Thoracic aorta (tissue), 2 donors: ENCODE results near the gene MAN2B2. TPM values are rescaled to one million over a fixed set of nuclear protein-coding genes. Genes with fewer than 3 reads are reported as not detected.

ENCODE experiments used
- ATAC-seq: fragments of 150-250 bp; one replicate; pipeline ENCODE4 v1.8.0; 2017; ENCODE audit warnings: low read depth; ENCODE audit not compliant: insufficient number of reproducible peaks, low FRiP score
- DNase-seq: peaks from one replicate; pipeline ENCODE4 v3.0.0-alpha.2; 2020; ENCODE audit warnings: low spot score
- H3K27ac ChIP-seq, 2 donors: fragments of 200-600 bp; sonication (generic); 1 replicate in 1 of 2; 2 replicates in 1 of 2; pipeline ENCODE4 v1.5.1; 2016; ENCODE audit warnings: mild to moderate bottlenecking in 2 of 2, moderate library complexity in 2 of 2
- H3K27me3 ChIP-seq: fragments of 200-600 bp; sonication (generic); replicated peaks from 2 replicates; pipeline ENCODE4 v1.6.0; 2016; ENCODE audit warnings: mild to moderate bottlenecking; ENCODE audit not compliant: insufficient read depth
- H3K36me3 ChIP-seq: fragments of 200-600 bp; sonication (generic); one replicate; pipeline ENCODE4 v1.5.1; 2016
- H3K4me1 ChIP-seq, 2 donors: fragments of 200-600 bp; sonication (generic); 1 replicate in 1 of 2; 2 replicates in 1 of 2; pipeline versions ENCODE4 v1.5.1 to v1.6.0; 2016; ENCODE audit warnings: low read depth in 2 of 2, mild to moderate bottlenecking in 1 of 2; ENCODE audit not compliant: control insufficient read depth in 1 of 2
- H3K4me3 ChIP-seq: fragments of 200-600 bp; sonication (generic); 2 replicates; pipeline ENCODE4 v1.5.1; 2016; ENCODE audit warnings: mild to moderate bottlenecking
- H3K9me3 ChIP-seq: fragments of 200-600 bp; sonication (generic); 2 replicates; pipeline ENCODE4 v1.5.1; 2016
- total RNA-seq, 2 donors: library from RNA; depleted of rRNA; stranded (reverse); fragments of >200 nt; gene quantifications; one replicate each; pipeline versions ENCODE4 v1.1.0 to v1.2.3, GENCODE V29; 2016
- TF ChIP-seq, protein P1 (sequence below): fragments of 200-600 bp; sonication (generic); IDR thresholded peaks from one replicate; pipeline ENCODE4 v1.5.1; 2019; ENCODE audit warnings: antibody characterized with exemption

Gene MAN2B2
- total RNA-seq, 2 donors from 2014 or later = 77.1 to 94.1 TPM

DNA sequence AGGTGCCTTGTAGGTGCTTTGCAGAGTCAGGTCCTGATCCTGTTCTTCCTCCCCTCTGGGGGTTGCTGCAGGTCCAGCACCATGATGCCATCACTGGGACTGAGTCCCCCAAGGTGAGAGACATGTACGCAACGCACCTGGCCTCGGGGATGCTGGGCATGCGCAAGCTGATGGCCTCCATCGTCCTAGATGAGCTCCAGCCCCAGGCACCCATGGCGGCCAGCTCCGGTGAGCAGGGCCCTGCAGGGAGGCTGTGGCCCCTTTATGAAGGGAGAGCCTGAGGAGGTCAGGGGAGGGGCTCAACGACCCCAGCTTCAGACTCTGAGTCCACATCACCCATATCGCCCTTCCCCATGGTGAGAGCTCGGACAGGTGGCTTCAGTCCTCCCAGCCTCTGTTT is 23.1 kb downstream of the MAN2B2 start:
- Histone ChIP-seq H3K9me3 (no peaks in the 10 kb centered on the region), H3K27ac (no peak overlapping the region), H3K36me3 (peaks cover 44% of the 10 kb centered on the region), H3K4me1 (no peaks in the 10 kb centered on the region), H3K27me3 (no peaks in the 10 kb centered on the region), H3K4me3 (no peak overlapping the region)
- DNase-seq (no peak), ATAC-seq (no peak)
- TF ChIP-seq, protein P1, sequence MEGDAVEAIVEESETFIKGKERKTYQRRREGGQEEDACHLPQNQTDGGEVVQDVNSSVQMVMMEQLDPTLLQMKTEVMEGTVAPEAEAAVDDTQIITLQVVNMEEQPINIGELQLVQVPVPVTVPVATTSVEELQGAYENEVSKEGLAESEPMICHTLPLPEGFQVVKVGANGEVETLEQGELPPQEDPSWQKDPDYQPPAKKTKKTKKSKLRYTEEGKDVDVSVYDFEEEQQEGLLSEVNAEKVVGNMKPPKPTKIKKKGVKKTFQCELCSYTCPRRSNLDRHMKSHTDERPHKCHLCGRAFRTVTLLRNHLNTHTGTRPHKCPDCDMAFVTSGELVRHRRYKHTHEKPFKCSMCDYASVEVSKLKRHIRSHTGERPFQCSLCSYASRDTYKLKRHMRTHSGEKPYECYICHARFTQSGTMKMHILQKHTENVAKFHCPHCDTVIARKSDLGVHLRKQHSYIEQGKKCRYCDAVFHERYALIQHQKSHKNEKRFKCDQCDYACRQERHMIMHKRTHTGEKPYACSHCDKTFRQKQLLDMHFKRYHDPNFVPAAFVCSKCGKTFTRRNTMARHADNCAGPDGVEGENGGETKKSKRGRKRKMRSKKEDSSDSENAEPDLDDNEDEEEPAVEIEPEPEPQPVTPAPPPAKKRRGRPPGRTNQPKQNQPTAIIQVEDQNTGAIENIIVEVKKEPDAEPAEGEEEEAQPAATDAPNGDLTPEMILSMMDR = no peak

DNA sequence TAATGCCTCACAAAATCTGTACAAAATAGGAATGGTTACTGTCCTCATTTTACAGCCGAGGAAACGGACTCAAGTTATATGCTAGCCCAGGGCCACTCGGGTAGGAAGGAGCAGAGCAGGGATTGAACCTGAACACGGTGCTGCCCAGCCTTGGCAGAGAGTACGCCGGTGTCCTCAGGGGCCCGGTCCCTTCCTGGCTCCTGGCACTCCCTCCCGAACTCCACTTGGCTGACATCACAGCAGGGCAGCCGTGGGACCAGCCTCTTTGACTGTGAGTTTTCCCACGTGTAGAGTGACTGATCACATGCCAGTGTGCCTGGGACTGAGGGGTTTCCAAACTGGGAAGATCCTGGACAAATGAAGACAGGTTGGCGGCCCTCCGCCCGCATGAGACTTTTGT is 23.7 kb downstream of the MAN2B2 start:
- H3K36me3 ChIP-seq = peaks cover 47% of the 10 kb centered on the region
- H3K4me3 ChIP-seq = no peak overlapping the region
- no peaks in the 10 kb centered on the region for H3K9me3 ChIP-seq
- no peaks in the 10 kb centered on the region for H3K4me1 ChIP-seq
- DNase-seq = no peak
- no peak overlapping the region for H3K27ac ChIP-seq
- ATAC-seq = no peak
- TF ChIP-seq, protein P1 = no peak
- H3K27me3 ChIP-seq = no peaks in the 10 kb centered on the region

DNA sequence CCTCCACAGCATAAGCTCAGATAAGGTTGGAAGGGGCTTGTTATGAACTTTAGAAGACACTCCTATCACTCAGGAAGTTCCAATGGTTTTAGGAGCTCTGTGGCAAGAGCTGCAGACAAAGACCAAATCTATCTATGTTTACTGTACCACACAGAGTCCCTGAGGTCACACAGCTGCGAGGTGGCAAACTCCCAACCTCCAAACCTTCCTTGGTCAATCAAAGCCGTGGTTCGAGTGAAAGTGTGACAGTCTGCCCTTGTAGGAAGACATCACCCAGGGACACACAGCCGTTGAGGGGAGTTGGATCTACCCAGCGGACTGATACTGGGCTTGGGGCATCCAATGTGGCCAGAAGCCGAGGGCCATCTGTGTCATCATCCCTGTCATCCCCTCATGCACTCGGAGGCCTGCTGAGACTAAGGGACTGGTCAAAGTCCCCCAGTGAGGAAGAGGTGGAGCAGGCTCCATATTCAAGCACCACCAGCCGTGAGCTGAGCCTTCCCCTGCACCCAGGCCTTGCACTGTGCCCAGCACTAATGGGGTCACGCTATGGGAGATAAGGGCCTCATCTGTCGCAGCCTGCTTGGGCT is 26.8 kb downstream of the MAN2B2 start:
- Histone ChIP-seq H3K9me3 (no peaks in the 10 kb centered on the region), H3K27me3 (no peaks in the 10 kb centered on the region), H3K4me1 (no peaks in the 10 kb centered on the region), H3K36me3 (peaks cover 61% of the 10 kb centered on the region), H3K27ac (no peak overlapping the region), H3K4me3 (no peak overlapping the region)
- ATAC-seq (no peak), DNase-seq (no peak)
- TF ChIP-seq, protein P1 = no peak

DNA sequence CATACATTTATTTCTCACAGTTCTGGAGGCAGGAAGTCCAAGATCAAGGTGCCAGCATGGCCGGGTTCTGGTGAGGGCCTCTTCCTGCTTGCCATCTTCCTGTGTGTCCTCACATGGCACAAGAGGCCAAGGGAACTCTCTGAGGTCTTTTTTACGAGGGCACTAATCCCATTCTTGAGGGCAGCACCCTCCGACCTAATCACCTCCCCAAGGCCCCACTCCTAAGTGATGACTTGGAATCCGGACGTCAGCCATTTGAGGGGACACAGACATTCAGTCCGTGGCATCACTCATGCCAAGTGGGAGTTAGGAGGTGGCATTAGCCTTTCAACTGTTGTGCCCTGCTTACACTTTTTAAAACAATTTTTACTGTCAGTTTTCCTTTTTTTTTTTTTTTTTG is 27.3 kb downstream of the MAN2B2 start:
- Histone ChIP-seq H3K27ac (no peak overlapping the region), H3K36me3 (peaks cover 61% of the 10 kb centered on the region), H3K9me3 (no peaks in the 10 kb centered on the region), H3K4me1 (no peaks in the 10 kb centered on the region), H3K27me3 (no peaks in the 10 kb centered on the region), H3K4me3 (no peak overlapping the region)
- DNase-seq = no peak
- TF ChIP-seq, protein P1 = no peak
- no peak for ATAC-seq

DNA sequence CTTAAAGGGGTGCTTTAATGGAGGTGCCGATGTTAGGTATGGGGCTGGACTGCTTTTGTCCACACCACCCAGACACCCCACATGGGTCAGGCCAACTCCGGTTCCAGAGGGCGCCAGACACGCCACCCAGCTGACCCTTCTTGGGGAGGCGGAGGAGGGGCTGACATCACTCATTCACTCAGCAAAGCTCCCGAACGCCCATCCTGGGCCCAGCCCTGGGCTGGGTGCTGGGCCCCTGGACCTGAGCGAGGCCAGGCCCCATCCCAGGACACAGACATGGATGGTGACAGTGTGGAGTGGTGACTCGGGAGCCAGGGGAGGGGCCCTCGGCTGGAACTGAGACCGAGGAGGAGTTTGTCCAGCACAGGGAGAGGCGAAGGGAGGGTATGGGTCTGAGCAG is 28.1 kb downstream of the MAN2B2 start:
- ATAC-seq (no peak), DNase-seq (no peak)
- TF ChIP-seq, protein P1 = no peak
- Histone ChIP-seq H3K9me3 (no peaks in the 10 kb centered on the region), H3K27ac (no peak overlapping the region), H3K4me3 (no peak overlapping the region), H3K36me3 (peaks cover 60% of the 10 kb centered on the region), H3K27me3 (no peaks in the 10 kb centered on the region), H3K4me1 (no peaks in the 10 kb centered on the region)
